Epithelial cell of proximal tubule (primary cell): ENCODE results near the gene ZNRF3. TPM values are rescaled to one million over a fixed set of nuclear protein-coding genes. Genes with fewer than 3 reads are reported as not detected.

ENCODE experiments used
- DNase-seq: peaks from one replicate; pipeline ENCODE4 v3.0.0-alpha.2; 2011; ENCODE audit warnings: low read depth
- H3K4me3 ChIP-seq: 2 replicates; pipeline ENCODE4 v1.5.1; 2011; ENCODE audit warnings: low read depth, mild to moderate bottlenecking, low read length
- total RNA-seq: library from RNA; depleted of rRNA; stranded (reverse); fragments of >200 nt; gene quantifications from 2 replicates; pipeline ENCODE4 v1.2.3, GENCODE V29; 2015
- TF ChIP-seq, protein P1 (sequence below): conservative IDR thresholded peaks from 2 replicates; pipeline ENCODE4 v1.5.1; 2012; ENCODE audit warnings: low read depth, mild to moderate bottlenecking, low read length

ZNRF3 gene
- total RNA-seq, 1 donor from 2014 or later, result 15.6 TPM

- no peak for DNase-seq
- TF ChIP-seq, protein P1, sequence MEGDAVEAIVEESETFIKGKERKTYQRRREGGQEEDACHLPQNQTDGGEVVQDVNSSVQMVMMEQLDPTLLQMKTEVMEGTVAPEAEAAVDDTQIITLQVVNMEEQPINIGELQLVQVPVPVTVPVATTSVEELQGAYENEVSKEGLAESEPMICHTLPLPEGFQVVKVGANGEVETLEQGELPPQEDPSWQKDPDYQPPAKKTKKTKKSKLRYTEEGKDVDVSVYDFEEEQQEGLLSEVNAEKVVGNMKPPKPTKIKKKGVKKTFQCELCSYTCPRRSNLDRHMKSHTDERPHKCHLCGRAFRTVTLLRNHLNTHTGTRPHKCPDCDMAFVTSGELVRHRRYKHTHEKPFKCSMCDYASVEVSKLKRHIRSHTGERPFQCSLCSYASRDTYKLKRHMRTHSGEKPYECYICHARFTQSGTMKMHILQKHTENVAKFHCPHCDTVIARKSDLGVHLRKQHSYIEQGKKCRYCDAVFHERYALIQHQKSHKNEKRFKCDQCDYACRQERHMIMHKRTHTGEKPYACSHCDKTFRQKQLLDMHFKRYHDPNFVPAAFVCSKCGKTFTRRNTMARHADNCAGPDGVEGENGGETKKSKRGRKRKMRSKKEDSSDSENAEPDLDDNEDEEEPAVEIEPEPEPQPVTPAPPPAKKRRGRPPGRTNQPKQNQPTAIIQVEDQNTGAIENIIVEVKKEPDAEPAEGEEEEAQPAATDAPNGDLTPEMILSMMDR, result no peak
- no peak overlapping the region for H3K4me3 ChIP-seq
These were observed 177.6 kb downstream of the ZNRF3 start for GRCh38 chr22:29060931-29061330.

DNA sequence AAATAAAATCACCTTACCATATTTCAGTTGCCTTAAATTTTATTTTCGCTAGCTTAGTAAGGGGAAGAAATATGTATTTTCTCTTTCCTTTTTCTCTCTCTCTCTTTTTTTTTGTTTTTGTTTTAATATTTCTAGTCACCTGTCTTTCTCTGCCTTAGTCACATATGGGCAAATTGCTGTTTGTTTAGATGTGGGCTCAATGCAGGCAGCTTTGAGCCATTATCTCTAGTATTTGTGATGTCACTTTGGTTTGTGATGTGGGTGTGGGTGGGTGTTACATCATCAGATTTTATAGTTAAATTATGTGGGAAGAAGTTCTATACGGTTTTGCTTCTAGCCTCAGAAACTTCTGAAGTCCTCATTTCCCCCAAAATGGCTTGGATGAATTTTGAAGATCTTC lies 178.4 kb downstream of the ZNRF3 start, which contains the start of gene C22orf31:
Gene C22orf31, minus strand, starts transcription at position 59 of the 400 bp plus-strand sequence. Its CDS starts 39 bp downstream, at position 20.
- H3K4me3 ChIP-seq, result no peak within 1 kb of the TSS
- no peak for DNase-seq
- TF ChIP-seq, protein P1, result no peak

DNA sequence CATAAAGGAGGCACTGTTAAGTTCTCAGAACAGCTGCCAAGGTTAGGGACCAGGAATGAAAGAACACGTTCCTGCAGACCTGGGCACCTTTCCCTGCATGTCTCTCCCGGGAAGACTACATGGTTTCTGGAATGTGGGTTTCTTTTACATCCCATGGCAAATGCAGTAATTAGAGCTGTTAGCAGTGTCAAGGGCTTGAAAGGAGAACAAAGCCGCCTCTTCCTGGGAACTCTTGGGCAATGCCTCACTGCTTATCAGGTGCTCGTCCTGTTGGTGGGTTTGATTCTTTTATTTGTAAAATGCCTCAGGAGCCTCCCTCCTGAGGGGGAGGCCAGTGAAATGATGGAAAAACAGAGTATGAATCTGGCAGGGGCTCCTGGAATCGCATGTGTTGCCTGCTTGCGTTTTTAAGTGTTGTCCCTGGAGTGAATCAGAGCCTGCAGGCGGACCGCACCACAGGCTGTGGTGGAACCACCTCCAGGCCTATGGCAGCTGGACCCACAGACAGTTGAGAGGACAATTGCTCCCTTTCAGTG lies 179.0 kb downstream of the ZNRF3 start:
- H3K4me3 ChIP-seq, result no peak overlapping the region
- DNase-seq, result no peak
- TF ChIP-seq, protein P1, result no peak

DNA sequence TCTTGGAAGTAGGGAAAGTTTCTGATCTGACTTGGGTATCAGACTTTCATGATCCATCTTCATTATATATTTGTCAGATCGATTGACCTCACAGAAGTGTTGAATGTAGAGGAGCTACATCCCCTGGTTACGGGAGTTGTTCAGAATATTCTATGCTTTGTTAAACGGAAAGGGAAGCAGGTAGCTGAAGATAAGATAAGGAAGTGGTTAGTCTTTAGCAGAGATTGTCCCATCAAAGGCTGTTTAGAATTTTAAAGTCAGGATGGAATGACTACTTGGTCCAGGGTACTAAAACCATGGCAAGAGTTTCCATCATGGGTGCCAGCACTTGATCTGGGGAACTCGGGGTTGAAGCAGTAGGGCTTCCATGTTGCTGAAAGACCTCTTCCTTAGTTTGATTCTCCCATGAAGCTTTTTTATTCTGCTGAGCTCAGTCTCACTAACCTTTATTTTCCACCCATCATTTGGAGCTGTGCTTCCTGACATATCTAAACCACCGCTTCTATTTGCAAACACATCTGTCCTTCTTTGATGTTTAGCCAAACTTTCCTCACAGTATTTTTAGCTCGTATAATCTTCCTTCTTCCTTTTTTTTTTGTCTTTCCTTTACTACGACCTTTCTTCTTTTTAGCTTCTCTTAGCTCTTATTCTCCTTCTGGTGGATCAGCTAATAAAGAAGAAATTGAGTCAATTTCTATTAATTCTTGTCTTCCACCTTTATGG lies 182.3 kb downstream of the ZNRF3 start:
- H3K4me3 ChIP-seq, result no peak overlapping the region
- TF ChIP-seq, protein P1, result no peak
- DNase-seq, result no peak

- H3K4me3 ChIP-seq, result no peak overlapping the region
- TF ChIP-seq, protein P1, result no peak
- no peak for DNase-seq
These were observed 186.1 kb downstream of the ZNRF3 start for GRCh38 chr22:29069463-29069862.

GRCh38 chr22:29070490-29070889 lies 187.1 kb downstream of the ZNRF3 start:
- no peak for DNase-seq
- no peak overlapping the region for H3K4me3 ChIP-seq
- TF ChIP-seq, protein P1, result no peak
